ENCODE measurements around the gene ZP3. TPM values are rescaled to one million over a fixed set of nuclear protein-coding genes. Genes with fewer than 3 reads are reported as not detected.

ZP3 gene
- total RNA-seq (2022; extraction: Qiagen RNA extraction): 15.6 to 18.3 TPM (median 17.2 TPM) in 5 replicates

DNA sequence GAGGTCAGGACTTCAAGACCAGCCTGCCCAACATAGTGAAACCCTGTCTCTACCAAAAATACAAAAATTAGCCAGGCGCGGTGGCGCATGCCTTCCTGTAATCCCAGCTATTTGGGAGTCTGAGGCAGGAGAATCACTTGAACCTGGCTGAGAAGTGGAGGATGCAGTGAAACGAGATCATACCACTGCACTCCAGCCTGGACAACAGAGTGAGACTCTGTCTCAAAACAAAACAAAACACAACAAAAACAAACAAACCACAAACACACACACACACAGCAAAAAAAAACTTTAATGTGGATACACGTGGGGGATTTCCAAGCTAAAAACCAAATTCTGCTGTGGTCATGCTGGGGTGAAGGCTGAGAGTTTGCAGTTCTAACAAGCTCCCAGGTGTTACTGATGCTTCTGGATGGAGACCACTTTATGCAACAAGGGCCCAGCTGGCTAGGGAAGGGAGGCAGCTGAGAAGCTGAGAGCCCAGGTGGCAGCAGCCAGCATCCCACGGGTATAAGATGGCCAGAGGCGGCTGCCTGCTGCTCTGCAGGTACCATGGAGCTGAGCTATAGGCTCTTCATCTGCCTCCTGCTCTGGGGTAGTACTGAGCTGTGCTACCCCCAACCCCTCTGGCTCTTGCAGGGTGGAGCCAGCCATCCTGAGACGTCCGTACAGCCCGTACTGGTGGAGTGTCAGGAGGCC is at the start of gene ZP3:
Gene ZP3, plus strand, starts transcription at position 538 of the 699 bp plus-strand sequence. Its CDS starts 15 bp downstream, at position 553.

GRCh38 chr7:76409537-76409936 is 15.2 kb upstream of the ZP3 start, which contains the start of gene SSC4D:
Gene SSC4D, minus strand, starts transcription at chr7:76409697. Its CDS starts 5,258 bp downstream, at chr7:76404439.

GRCh38 chr7:76461464-76462101 is 36.8 kb downstream of the ZP3 start, which contains the start of gene DTX2:
Gene DTX2, plus strand, starts transcription at chr7:76461709. Its CDS starts 18,801 bp downstream, at chr7:76480510.

Other genes with a start within 250 kb of the ZP3 start
- gene SRRM3, start 223.1 kb upstream of the ZP3 start, total RNA-seq (2022; extraction: Qiagen RNA extraction): 9.5 to 13.5 TPM (median 11.7 TPM) in 5 replicates
- gene HSPB1, start 122.3 kb upstream of the ZP3 start, total RNA-seq (2022; extraction: Qiagen RNA extraction): 919 to 1,755 TPM (median 1,594 TPM) in 5 replicates
- gene YWHAG, start 66.0 kb upstream of the ZP3 start, total RNA-seq (2022; extraction: Qiagen RNA extraction): 215 to 254 TPM (median 243 TPM) in 5 replicates
- 0.97 to 1.5 TPM (median 1.3 TPM) in 5 replicates for gene SSC4D, start 15.3 kb upstream of the ZP3 start, total RNA-seq (2022; extraction: Qiagen RNA extraction)
- gene DTX2, start 36.8 kb downstream of the ZP3 start, total RNA-seq (2022; extraction: Qiagen RNA extraction): 22.8 to 32.7 TPM (median 30.8 TPM) in 5 replicates
- 10.2 to 20.0 TPM (median 18.4 TPM) in 5 replicates for gene UPK3B, start 85.6 kb downstream of the ZP3 start, total RNA-seq (2022; extraction: Qiagen RNA extraction)
- 0.04 TPM in 1 of 5 replicates, not detected in the others for gene SPDYE16, start 118.3 kb downstream of the ZP3 start, total RNA-seq (2022; extraction: Qiagen RNA extraction)
- 21.8 to 25.9 TPM (median 25.7 TPM) in 5 replicates for gene POMZP3, start 202.3 kb downstream of the ZP3 start, total RNA-seq (2022; extraction: Qiagen RNA extraction)